GM19438 (cell line): ENCODE results near the gene BAIAP2.
"Not testable (repeated sequence)": the region's sequence is repeated elsewhere in the genome, so short reads cannot be mapped to it uniquely, and the experiment has no call there.

Source experiments
- ATAC-seq: cut with Tn5 transposase; IDR thresholded peaks from one replicate; pipeline ENCODE4 v1.9.1; 2021; ENCODE audit warnings: low read depth; ENCODE audit not compliant: unreplicated experiment

Gene BAIAP2

DNA sequence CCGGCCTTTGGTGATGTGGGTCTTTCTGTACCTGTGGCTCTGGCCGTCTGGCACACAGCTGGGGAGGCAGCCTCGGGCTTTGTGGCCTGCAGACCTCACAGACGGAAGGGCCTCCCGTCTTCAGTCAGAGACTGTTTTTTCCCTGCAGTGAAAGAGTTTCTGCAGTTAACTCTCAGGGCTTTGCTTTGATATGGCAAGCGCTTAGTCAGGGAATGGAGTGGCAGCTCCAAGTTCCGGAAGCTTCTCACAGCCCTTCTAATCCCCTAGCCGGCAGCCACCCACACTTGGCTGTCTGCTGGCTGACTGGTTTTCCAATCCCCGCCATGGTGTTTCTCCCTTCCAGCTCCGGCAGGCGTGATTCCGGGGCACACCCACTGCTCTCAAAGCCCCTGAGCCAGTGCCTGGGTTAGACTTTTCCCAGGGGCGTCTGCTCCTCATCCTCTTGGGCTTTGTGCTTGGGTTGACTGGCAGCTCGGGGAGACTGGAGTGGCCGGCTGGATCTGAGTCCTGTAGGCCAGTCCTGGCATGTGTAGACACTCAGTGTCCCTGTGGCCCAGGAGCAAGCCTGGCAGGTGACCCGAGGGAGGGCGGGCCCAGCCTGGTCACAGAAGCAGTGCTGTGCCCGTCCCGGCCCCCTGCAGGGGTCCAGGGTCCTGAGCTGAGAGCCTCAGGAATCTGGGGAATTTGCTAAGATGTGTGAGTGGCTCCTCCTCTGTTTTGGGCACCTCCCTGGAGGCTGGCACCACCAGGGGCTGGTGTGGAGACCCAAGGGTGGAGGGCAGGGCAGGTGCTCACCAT lies 29.9 kb downstream of the BAIAP2 start:
- no peak for ATAC-seq

DNA sequence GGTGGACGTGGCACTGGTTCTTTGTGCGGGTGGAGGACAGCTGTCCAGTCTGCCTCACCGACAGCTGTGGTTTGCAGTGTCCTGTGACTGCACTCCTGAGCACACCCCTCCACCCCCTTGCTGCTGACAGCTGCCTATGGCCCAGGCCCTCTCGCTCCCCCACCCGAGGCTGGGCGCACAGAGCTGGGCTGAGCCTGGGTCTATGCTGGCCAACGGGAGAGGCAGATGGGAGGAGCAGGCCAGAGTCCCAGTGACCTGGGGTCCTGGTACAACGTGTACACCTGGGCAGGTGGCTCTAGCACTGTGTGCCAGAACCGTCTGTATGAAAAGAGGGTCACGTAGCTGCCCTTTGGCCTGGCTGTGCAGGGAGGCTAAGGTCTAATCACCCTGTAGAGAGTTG lies 30.5 kb downstream of the BAIAP2 start:
- ATAC-seq: no peak

DNA sequence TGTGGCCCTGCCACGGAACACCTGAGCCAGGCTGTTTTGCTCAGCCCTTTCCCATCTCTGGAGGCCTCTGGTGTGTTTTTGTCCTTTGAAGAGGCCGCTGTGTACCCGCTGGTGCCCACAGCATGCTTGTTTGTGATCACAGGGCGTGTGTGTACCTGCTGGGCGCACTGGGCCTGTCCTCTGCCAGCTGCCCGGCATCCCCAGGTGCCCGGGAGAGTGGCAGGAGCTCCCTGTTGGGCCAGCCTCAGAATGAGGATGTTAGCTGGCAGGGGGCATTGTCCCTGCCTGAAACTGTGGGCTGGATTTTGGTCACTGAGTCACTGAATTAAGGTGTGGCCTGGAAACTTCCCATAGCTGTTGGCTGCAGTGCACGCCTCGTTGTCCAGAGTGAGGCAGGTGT lies 31.1 kb downstream of the BAIAP2 start:
- ATAC-seq: no peak

DNA sequence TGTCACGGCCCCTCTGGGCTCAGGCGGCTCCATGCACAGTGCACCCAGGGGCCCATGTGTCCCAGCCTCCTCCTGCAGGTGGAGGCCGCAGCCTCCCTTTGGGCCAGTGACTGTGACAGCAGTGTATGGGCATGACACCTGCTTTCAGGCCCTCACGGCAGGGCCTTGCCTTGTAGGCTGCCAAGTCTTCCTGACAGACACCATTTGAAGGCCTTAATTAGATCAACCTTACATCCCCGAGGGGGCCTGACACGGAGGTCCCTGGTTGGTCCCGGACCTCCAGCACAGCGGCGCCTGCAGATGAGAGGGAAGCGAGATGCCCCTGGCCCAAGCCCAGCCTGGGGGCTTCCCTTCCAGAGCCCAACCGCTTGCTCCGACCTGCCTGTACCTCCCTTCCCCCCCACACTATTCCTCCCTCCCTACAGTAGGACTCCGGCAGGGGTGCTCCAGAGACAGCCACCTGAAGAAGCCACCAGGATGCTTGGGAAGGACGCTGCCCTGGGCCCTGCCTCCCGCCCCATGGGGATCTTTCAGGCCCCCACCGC lies 31.9 kb downstream of the BAIAP2 start:
- ATAC-seq: no peak

DNA sequence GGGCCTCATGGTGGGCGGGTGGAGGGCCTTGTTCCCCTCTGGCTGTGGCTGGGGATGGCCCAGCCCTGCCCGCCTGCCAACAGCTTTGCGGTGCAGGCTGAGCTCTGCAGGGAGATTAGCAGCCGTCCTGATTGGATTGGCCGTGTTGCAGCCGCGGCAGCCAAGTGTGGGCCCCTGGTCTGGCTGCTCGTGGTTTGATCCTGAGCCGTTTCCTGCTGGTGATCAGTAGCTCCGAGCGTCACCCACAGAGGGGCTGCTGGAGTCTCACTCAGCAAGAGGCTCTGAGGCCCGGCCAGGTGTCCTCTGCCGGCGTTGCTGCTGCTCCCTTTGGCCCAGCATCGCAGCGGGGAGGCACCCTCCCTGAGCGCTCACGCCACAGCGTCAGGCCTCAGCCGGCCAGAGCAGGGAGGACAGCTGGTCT lies 32.5 kb downstream of the BAIAP2 start:
- ATAC-seq: no peak

DNA sequence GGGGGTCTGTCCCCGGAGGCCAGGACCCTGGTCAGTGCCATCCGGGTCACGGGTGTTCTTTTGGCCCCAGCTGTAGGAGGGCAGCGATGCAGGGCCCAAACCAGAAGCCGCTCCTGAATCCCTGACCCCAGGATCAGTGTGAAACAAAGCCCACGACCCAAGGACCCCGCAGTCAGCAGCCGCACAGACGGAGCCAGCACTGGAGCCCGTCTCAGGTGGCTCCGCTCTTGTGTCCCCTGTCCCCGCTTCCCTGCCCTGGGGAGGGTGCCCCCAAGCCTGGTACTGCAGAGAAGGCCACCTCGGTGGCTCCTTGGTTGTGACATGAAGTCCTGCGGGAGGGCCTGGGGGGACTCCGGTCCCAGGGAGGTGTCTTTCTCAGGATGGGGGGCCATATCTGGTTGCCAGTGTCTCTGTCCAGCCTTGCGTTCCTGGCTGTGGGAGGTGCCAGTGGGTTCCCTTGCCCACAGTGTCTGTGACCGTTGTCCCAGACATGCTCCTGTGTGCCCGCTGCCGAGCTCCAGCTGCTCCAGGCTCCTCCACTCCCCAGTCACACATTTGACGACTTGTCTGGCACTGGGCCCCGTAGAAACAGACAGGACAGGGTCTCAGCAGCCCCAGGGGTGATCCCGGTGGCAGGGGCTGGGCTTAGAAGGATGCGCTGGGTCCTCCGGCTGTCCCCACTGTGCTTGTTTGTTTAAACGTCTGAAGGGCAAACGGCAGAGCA lies 33.6 kb downstream of the BAIAP2 start:
- no peak for ATAC-seq

DNA sequence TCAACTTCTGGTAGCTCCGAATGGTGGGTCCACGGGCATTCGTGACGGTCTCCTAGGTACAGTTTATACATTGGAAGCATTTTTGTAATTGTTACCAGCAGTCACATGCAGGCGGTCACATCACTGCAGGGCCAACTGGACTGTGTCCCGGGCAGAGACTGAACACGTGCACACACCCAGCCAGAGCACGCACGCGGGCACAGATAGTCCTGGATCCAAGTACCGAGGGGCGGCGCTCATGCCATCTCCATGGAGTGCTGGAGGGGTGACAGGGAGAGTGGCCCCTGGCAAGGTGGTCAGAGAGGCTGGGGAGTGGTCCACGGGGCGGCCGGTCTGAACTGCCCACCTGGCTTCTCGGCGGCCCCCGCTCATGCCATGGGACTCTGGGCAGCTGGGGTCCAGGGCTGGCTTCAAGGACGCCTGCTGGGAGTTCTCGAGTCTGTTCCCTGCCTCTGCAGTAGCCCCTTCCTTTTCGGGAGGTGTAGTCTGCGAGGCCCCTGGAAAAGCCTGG lies 34.2 kb downstream of the BAIAP2 start:
- ATAC-seq: no peak

DNA sequence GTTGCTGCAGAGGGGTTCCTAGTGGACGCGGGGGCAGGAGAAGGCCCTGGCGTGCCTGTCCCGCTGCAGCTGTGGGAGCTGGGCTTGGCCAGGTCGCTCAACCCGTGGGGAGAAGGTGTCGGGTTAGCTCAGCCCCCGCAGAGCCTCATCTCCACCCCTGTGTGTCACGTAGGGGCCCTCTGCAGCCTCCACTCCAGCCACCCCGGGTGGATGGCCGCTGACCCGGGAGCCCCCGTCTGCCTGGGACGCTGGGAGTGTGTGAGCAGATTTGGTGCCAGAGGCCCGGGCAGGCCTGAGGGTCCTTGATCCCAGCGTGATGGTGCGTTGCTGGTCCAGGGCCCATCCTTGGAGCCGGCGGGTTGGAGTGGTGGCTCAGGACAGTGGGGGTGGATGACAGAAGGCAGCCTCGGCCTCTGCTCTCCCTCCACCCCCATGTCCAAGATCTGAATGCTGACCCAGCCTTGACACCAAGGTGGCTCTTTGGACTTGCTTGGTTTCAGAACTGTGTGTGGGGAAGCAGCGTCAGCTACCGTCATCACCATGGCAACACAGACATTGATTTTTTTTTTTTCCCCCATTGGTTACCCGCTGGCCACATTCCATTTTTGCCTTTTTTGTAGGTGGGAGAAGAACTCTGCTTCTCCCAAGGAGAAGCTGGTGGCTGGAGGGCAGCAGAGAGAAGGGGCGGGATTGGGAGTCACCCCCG lies 35.7 kb downstream of the BAIAP2 start:
- ATAC-seq: no peak

DNA sequence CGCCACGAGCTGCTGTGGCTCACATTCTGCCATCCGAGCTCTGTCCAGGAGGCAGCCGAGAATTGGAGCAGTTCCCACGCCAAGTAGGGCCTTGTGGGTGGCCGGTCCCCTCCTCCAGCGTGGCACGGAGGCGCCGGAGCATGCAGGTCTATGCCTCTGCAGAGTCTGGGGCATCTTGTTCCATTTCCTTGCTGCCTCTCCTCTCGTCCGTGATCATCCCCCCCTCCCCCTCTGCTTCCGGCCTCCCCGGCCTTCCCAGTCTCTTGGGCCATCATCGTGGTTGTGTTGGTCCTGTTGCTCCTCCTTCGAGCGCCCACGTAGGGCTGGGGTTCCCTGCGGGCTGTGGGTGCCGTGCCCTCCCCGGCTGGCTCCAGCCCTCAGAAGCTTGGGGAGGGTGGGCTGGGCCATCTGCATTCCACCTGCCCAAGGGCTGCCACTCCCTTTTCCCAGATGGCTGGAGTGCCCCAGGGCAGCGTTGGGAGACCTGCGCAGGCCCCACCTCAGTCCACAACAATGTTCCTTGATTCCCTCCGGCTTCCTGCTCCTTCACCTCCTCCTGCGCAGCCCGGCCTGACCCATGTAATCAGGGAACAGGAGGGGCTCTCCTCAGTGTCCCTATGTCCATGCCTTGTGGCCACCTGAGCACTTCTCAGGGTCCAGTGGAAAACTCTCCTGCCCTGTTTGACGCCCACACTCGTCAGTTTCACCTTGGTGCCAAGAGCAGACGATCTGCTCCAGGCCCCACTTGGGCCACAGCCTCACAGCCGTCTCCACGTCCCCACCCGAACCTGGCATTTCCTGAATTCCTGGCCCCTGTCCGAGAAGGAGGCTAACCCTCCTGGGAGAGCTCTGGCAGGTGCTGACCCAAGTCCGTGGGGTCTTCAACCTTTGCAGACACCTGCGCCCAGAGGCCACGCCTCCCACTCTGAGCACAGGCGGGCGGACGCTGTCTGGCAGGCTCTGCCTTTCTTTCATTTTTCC lies 37.1 kb downstream of the BAIAP2 start:
- no peak for ATAC-seq

DNA sequence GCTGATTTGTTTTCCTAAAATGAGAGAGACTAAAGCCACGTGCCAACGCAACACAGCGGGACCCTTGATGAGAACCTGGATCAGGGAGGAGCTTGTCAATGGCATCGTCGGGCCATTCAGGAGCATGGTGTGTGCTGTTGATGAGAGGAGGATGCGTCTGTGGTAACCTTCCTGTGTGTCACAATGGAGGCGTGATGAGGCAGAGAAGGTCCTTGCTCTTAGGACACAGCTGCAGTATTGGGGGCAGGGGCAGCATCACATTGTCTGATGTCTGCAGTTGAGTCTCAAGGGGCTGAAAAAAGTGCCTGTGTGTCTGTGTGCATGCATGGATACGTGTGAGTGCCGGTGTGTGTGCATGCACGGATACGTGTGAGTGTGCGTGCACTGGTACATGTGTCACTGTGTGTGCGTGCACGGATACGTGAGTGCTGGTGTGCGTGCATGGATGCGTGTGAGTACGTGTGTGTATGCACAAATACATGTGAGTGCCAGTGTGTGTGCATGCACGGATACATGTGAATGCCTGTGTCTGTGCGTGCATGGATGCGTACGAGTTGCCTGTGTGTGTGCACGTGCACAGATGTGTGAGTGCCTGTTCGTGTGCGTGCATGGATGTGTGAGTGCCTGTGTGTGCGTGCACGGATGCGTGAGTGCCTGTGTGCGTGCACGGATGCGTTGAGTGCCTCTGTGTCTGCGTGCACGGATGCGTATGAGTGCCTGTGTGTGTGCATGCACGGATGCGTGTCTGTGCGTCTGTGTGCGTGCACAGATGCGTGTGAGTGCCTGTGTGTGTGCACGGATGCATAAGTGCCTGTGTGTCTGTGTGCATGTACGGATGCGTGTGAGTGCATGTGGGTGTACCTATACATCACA lies 39.3 kb downstream of the BAIAP2 start:
- ATAC-seq: no peak

DNA sequence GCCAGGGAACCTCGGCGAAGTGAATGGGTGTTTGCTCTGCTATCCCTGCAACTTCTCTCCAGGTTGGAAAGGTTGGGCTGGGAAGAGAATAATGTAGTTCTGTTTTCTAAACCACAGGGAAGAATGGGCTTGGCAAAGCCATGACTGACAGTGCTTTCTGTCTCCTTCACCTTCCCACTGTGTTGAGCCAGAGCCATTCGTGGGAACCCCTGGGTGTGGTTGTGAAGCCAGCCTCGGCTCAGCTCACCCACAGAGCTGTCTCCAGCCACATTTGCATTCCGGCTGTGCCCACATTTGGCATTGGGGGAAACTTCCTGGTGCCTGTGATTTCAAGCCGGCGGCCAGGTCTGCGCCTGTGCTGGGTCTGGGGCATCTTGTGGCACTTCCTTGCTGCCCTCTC lies 39.9 kb downstream of the BAIAP2 start:
- no peak for ATAC-seq

DNA sequence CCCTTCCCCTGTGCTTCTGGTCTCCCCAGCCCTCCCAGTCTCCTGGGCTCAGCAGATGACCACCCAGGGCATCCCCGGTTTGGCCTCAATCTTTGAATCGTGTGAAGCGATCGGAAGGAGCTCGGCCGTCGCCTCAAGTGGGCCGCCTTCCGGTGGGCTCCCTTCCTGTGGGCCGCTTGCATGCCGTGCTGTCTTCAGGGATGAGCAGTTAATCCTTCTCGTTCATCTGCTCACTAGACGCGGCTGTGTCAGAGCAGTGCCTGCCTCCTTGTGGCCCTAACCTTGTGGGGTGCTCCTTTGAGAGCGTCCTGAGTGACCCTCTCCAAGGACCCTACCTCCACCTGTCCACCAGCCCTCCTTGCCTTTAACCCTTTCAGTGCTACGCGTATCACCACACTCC lies 40.4 kb downstream of the BAIAP2 start:
- ATAC-seq: no peak

DNA sequence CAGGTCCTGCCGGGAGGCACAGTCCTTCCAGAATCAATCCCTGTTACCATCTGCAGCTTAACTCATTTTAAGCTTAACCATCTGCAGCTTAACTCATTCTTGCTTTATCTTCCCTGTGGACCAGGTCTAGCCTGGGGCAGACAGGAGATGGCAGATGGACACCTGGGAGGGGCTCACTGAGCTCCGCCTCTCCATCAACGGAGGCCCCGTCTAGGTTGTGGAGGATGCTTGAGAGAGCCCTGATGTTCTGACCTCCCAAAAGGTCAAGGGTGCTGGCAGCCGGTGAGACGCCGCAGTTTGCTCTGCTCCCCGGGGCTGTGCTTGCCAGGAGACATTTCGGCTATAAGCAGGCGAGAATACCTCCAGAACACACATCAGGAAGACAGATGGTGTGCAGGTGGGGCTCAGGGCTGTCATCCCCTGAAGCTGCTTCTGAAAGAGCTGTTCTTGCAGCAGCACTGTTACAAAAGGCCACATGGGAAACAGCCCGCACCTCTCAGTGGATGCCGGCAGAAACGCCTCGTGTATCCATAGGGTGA lies 41.3 kb downstream of the BAIAP2 start:
- ATAC-seq: no peak

DNA sequence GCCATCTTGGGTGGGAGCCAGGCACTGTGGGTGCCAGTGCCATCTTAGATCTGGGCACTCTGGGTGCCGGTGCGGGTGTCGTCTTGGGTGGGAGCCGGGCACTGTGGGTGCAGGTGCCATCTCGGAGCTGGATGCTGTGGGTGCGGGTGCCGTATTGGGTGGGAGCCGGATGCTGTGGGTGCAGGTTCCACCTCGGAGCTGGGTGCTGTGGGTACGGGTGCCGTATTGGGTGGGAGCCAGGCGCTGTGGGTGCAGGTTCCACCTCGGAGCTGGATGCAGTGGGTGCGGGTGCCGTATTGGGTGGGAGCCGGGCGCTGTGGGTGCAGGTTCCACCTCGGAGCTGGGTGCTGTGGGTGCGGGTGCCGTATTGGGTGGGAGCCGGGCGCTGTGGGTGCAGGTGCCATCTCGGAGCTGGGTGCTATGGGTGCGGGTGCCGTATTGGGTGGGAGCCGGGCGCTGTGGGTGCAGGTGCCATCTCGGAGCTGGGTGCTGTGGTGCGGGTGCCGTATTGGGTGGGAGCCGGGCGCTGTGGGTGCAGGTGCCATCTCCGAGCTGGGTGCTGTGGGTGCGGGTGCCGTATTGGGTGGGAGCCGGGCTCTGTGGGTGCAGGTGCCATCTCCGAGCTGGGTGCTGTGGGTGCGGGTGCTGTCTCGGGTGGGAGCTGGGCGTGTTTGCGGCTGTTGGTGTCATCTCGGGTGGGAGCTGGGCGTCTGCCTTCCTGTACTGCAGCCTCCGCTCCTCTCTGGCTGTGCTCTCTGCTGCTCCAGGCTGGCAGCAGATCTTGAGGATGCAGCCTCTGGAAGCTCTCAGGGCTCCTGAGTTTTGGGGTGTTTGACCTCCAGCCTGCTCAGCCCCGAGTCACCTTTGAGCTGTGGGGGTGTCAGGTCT lies 43.3 kb downstream of the BAIAP2 start:
- ATAC-seq: not testable (repeated sequence)

DNA sequence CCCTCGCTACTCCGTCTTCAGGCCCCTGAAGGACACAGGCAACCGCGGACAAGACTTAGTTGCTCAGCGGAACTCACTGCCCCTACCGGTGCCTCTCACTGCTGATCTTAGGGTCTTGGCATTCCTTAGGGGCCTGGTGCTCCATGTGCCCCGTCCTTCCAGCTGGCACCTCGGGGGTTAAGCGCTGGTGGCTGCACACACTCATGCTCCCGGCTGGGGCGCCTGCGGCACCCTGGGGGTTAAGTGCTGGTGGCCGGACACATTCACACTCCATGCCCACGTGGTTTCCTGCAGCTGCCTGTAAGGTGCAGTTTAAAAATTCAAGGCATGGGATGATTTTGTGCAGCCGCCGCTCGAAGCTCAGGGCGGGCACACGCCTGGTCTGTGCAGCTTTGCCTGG lies 45.1 kb downstream of the BAIAP2 start:
- no peak for ATAC-seq

DNA sequence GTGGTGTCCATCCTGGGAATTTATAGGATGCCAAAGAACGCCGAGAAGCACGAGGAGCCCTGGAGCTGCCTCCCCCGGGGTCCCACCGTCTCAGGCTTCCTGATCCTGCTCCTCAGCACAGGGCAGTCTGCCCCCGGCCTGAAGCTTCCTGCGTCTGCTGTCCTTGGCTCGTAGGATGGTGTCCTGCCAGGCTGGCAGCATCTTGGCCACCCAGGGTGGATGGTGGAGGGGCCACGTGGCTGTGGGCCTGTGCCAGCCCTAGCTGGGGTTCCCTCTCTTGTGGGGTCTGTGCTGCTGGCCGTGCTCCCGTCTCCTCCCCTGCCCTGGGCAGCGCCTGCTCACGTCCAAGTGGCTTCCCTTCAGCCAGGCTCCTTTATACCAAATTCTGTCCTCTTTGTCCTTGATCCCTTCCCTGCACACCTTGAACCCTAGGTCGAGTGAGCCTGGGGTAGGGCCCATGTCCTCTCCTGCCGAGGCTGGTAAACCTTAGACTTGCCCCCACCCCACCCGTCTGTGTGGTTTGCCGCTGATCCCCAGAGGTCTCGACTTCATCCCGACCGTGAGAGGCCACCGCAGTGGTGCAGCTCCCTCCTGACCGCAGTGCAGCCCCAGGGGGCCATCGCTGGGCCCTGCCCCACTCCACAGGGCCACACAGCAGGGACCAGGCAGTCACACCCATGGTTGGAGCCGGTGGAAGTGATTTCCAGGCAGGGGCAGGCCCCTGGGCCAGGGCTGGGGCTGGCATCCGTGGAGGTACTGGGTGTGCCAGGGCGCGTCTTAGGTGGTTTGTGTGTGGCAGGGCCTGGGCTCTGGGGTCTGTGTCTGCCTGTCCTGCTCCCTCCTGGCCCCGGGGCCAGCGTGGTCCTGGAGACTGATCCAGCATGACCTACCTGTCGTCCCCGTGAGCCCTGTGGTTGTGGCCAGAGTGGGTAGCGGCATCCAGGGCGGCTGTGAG lies 46.5 kb downstream of the BAIAP2 start:
- no peak for ATAC-seq
